ENCODE data around the gene DMD.

Gene DMD

GRCh38 chrX:31832263-31832662 lies 1379.1 kb downstream of the DMD start:
- no peak for DNase-seq

GRCh38 chrX:31820430-31821210 lies 1390.7 kb downstream of the DMD start:
- DNase-seq, result no peak

- no peak for DNase-seq
Observed at GRCh38 chrX:31819455-31819854, 1391.9 kb downstream of the DMD start.

GRCh38 chrX:31811106-31811505 lies 1400.2 kb downstream of the DMD start:
- no peak for DNase-seq

- DNase-seq, result no peak
Observed at GRCh38 chrX:31808357-31808756, 1403.0 kb downstream of the DMD start.

- no peak for DNase-seq
Observed at GRCh38 chrX:31807165-31807564, 1404.2 kb downstream of the DMD start.

GRCh38 chrX:31805781-31806180 lies 1405.6 kb downstream of the DMD start:
- DNase-seq, result no peak

- DNase-seq, result no peak
Observed at GRCh38 chrX:31800219-31800618, 1411.1 kb downstream of the DMD start.

GRCh38 chrX:31796624-31797023 lies 1414.7 kb downstream of the DMD start:
- DNase-seq, result no peak

GRCh38 chrX:31747411-31747810 lies 1463.9 kb downstream of the DMD start:
- DNase-seq, result no peak

- DNase-seq, result no peak
Observed at GRCh38 chrX:31743004-31743403, 1468.3 kb downstream of the DMD start.

GRCh38 chrX:31717474-31717873 lies 1493.9 kb downstream of the DMD start:
- no peak for DNase-seq

- no peak for DNase-seq
Observed at GRCh38 chrX:31715675-31716074, 1495.7 kb downstream of the DMD start.

GRCh38 chrX:31714797-31715196 lies 1496.6 kb downstream of the DMD start:
- DNase-seq, result no peak

- no peak for DNase-seq
Observed at GRCh38 chrX:31713120-31713519, 1498.2 kb downstream of the DMD start.

- no peak for DNase-seq
Observed at GRCh38 chrX:31711166-31711565, 1500.2 kb downstream of the DMD start.

- DNase-seq, result no peak
Observed at GRCh38 chrX:31708116-31708515, 1503.2 kb downstream of the DMD start.

GRCh38 chrX:31706466-31706865 lies 1504.9 kb downstream of the DMD start:
- no peak for DNase-seq

- no peak for DNase-seq
Observed at GRCh38 chrX:31705816-31706215, 1505.5 kb downstream of the DMD start.

- DNase-seq, result no peak
Observed at GRCh38 chrX:31704938-31705337, 1506.4 kb downstream of the DMD start.

GRCh38 chrX:31702222-31702621 lies 1509.1 kb downstream of the DMD start:
- no peak for DNase-seq

GRCh38 chrX:31697294-31697916 lies 1513.9 kb downstream of the DMD start:
- DNase-seq, result no peak

- DNase-seq, result no peak
Observed at GRCh38 chrX:31679861-31680260, 1531.5 kb downstream of the DMD start.

GRCh38 chrX:31670245-31670644 lies 1541.1 kb downstream of the DMD start:
- DNase-seq, result no peak

- no peak for DNase-seq
Observed at GRCh38 chrX:31665454-31665853, 1545.9 kb downstream of the DMD start.

Data from activated T-cell treated with anti-CD3 and anti-CD28 coated beads, Interleukin-2, amount 50 U/mL, for 48 hours (primary cell).